GM19351 (cell line): Measurements from ENCODE around the gene MYO1A.
A peak's percentile ranks its signal among the peaks of the same experiment; 100 is the strongest.
"Not testable (repeated sequence)": the region's sequence is repeated elsewhere in the genome, so short reads cannot be mapped to it uniquely, and the experiment has no call there.

Experiments used
- ATAC-seq: cut with Tn5 transposase; IDR thresholded peaks from one replicate; pipeline ENCODE4 v1.9.1; 2021; ENCODE audit warnings: mild to moderate bottlenecking, moderate library complexity; ENCODE audit not compliant: unreplicated experiment

Gene MYO1A

DNA sequence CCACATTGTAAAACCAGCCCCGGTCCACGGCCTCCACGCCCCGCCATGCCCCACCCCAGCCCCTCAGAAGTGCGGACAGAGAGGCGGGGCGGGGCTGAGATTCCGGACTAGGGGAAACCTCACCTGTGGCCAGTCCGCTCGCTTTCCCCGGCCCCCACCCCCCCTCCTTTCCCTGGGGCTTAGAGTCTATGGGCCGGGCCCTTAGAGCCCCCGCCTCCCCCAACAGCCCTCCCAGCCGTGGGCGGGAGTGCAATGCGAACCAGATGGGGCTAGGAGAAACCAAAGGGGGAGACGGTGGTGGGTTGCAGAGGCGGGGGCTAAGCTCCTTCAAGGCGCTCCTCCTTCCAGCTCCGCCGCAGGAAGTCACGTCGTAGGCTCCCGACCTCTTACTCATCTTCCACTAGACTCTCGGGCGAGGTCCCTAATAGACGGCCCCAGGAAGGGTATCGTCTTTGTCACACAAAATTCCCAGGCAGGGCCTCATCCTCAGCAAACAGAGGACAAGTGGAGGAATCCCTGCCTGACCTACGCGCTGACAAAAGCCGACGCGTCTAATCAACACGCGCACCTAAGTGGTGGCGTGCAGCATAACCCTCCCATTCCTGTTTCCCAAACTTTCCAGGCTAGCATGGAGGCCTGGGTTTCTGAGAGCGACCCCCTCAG is 37.9 kb upstream of the MYO1A start:
- ATAC-seq: peak; percentile 40

GRCh38 chr12:57087010-57087690 is 37.2 kb upstream of the MYO1A start:
- ATAC-seq: peak; percentile 29

- no peak for ATAC-seq
Measured at GRCh38 chr12:57086493-57087009, 36.6 kb upstream of the MYO1A start.

- no peak for ATAC-seq
Measured at GRCh38 chr12:57085999-57086492, 36.1 kb upstream of the MYO1A start.

- no peak for ATAC-seq
Measured at GRCh38 chr12:57080855-57081254, 30.9 kb upstream of the MYO1A start.

DNA sequence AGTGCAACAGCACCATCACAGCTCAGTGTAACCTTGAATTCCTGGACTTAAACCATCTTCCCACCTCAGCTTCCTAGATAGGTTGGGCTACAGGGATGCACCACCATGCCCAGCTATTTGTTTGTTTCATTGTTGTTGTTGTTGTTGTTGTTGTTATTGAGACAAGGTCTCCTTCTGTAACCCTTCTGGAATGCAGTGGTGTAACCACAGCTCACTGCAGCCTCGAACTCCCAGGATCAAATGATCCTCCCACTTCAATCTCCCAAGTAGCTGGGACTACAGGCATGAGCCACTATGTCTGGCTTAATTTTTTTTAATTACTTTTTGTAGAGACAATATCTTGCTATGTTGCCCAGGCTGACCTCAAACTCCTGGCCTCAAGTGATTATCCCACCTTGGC is 29.9 kb upstream of the MYO1A start:
- no peak for ATAC-seq

DNA sequence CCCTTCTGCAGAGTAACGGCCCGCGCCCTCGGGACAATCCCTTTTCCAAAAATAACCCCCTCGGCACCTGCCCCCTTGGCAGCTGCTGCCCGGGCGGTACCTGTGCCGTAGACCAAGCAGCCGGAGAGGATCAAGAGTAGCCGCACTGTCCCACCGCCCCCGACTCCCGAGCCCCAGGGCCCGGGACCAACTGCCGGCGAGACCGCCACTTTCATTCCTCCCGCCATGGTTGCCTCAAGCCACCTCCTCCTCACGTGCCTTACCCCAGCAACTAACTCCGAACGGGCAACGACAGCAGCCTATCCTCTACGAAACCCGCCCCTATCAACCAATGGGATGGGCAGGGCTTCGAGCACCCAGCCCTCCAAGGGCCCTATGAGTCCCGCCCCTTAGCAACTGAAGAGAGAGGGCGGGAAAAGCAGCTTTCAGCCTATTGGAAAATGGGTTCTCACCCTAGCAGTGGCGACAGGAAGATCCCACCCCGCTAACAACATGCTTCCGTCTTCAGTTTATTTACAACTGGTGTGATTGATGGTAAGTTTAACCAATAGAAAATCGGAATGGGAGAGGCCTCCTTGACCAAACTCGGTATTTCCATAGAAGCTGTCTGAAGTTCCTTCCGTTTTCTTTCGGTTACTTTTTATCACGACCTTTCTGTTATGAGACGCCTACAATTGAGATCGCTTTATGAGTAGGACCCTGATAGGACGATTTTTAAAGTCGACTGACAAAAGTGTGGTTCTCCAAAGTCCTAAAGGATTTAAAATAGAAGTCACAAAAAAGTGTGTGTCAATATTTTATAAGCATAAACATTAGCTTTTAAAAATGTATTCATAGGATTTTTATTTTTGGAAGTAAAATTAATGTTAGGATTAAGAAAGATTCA is 28.8 kb upstream of the MYO1A start, which contains the start of gene NEMP1:
TSS of gene NEMP1 (minus strand) at position 273 of the 886 bp plus-strand sequence. CDS start at position 227, 46 bp downstream.
- peak; percentile 95 for ATAC-seq

DNA sequence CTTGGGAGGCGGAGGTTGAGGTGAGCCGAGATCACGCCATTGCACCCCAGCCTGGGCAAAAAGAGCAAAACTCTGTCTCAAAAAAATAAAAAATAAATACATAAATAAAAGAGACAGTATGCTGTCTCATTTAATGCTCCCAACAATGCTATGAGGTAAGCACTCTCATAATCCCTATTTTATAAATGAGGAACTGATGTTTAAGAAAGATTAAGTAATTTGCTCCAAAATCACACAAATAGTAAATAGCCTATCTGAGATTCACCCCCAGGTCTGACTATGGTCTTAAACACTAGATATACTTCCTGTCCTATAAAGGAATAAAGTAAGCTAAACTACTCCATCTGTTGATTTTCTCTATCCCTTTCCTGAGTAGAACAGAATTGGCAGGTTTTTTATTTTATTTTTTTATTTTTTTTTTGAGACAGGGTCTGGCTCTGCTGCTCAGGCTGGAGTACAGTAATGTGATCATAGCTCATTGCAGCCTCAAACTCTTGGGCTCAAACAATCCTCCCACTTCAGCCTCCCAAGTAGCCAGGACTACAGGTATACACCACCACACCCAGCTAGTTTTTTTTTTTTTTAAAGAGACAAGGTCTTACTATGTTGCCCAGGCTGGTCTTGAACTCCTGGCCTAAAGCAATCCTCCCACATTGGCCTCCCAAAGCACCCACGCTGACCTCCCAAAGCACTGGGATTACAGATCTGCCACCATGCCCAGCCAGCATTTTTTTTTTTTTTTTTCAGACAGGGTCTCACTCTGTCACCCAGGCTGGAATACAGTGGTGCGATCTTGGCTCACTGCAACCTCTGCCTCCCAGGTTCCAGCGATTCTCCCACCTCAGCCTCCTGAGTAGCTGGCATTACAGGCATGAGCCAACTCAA is 23.9 kb upstream of the MYO1A start:
- not testable (repeated sequence) for ATAC-seq

GRCh38 chr12:57072661-57073060 is 22.7 kb upstream of the MYO1A start:
- no peak for ATAC-seq

GRCh38 chr12:57069523-57069922 is 19.6 kb upstream of the MYO1A start:
- peak; percentile 85 for ATAC-seq

- ATAC-seq: no peak
Measured at GRCh38 chr12:57066245-57066644, 16.3 kb upstream of the MYO1A start.

DNA sequence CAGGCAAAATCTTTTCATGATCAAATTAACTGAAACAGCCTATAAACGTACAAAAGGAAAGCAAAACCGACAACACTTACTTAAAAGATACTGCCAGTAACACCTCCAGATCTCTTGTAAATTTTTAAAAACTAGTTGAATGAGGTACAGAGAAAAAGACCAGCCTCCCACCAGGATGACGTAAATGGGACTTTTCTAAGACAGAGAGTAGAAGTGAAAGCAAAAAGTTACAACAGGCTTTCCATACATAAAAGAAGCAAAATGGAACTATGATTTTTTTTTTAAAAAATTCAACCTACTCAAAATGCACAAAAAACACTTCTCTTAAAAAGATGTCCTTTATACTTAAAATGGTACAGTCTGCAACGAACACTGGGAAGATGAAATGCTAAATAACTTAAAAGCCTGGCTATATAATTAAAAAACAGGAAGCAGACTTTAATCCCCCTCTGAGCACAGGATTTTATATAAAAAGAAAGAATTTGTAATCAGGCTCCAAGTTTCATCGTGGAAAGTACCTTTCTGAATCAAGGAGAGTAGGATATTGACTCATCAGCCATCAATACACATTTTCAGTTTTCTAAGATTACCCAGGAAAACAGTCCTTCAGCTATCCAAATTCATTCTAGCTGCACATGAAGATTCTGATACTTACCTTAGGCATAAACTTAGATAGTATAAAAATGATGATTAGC is 14.2 kb upstream of the MYO1A start:
- ATAC-seq: peak; percentile 83

DNA sequence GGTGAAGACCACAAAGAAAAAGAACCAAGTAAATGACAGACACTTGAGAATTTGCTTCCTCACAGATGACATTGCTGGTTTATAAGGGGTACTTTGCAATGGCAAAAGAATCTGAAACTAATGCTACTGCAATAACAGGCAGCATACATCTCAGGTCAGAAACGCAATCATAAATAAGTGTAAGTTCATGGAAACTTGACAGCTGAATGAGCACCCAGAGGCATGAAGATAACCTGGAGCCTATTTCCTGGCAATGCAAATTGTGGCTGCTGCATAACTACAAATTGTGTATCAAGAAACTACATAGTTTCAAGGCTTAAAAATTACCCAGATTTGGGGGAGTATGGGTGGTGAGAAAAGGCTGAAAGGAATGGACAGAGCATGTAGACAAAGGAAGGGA is 8.5 kb upstream of the MYO1A start:
- ATAC-seq: peak; percentile 45

DNA sequence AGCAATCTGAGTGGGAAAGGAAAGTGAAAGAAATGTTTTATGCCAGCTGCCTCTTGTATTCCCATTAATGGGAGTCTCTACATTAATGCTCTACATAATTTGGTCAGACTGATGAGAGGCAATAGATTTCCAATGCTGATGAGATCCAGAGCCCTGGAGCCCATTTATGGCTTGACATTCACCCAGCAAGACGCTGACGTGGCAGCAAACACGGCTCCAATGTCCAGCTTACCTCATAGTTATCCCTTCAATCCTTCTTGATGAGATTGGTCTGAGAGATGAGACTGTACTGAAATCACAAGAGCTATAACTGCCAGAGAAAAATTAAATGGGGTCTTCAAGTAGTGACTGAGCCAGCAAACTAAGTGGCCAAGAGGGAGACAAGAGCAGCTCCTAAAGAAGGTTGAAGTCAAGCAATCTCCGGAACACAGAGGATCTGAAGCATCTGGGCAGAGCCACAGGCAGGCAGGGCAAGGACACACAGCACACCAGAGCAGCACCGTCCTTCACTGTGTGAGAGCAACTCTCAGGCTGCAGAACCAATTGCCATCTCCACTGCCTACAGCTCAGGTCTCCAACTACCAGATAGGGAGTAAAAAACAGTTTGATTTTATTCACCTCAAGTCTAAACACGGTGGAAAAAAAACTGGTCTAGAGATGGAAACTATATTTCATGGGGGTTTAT is 7.3 kb upstream of the MYO1A start:
- ATAC-seq: no peak

DNA sequence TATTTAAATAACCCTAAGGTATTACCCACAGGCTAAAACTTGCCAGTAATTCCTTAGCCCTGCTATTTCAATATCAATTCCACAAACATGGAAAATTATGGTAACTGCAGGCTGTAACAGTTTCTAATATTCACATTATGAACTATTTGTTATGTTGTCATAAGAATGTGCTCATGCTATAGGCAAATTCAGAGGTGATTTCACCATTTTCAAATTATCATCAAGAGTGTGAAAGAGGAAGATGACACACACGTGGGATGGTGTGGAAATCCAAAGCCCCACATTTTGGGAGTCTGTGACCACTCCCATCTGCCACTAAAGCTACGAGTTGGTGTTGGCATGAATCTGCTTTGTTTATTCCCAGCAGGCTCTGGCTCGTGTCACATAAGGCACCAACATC is 5.9 kb upstream of the MYO1A start:
- no peak for ATAC-seq

- ATAC-seq: not testable (repeated sequence)
Measured at GRCh38 chr12:57053901-57054300, 4.0 kb upstream of the MYO1A start.

- not testable (repeated sequence) for ATAC-seq
Measured at GRCh38 chr12:57053146-57053545, 3.2 kb upstream of the MYO1A start.

- no peak for ATAC-seq
Measured at GRCh38 chr12:57051011-57051410, 1.1 kb upstream of the MYO1A start.

DNA sequence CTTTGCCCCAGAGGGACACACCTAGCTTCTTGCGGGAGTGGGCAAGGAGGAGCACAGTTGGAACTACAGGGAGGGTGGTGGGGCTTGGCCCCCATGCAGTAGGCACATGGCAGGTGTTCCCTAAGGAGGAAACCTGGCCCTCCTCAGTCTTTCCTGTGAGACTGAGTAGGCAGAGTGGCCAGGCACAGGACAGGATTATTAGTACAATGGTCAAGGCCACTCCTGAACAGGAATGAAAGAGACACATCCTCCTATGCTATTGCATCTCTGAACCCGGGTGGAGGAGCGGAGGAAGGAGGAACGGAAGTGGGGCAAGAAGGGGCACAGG is 846 bp downstream of the MYO1A start:
- ATAC-seq: no peak
